Stimulated activated CD8-positive, alpha-beta memory T cell treated with anti-CD3 and anti-CD28 coated beads, Interleukin-4, amount 100 ng/mL, for 24 hours (primary cell): ENCODE data around the gene KRTAP4-7.
"Not testable (repeated sequence)": the region's sequence is repeated elsewhere in the genome, so short reads cannot be mapped to it uniquely, and the experiment has no call there.

Experiments used
- DNase-seq: peaks from one replicate; pipeline ENCODE4 v3.0.0-alpha.2; 2020; ENCODE audit warnings: low read depth

The KRTAP4-7 gene

GRCh38 chr17:41084100-41084856 lies at the start of gene KRTAP4-7:
Gene KRTAP4-7, plus strand, starts transcription at chr17:41084150. Its CDS starts 57 bp downstream, at chr17:41084207.
- DNase-seq: not testable (repeated sequence)

GRCh38 chr17:41034346-41034935 lies 49.5 kb upstream of the KRTAP4-7 start, which contains the start of gene KRTAP1-3:
Gene KRTAP1-3, minus strand, starts transcription at chr17:41034874. Its CDS starts 53 bp downstream, at chr17:41034821.
- DNase-seq: not testable (repeated sequence)

- DNase-seq: no peak
Measured at GRCh38 chr17:41037853-41038350, 46.0 kb upstream of the KRTAP4-7 start.

GRCh38 chr17:41040783-41041571 lies 43.0 kb upstream of the KRTAP4-7 start, which contains the start of gene KRTAP1-1:
Gene KRTAP1-1, minus strand, starts transcription at chr17:41041450. Its CDS starts 53 bp downstream, at chr17:41041397.
- not testable (repeated sequence) for DNase-seq

- DNase-seq: no peak
Measured at GRCh38 chr17:41042953-41043352, 41.0 kb upstream of the KRTAP4-7 start.

- not testable (repeated sequence) for DNase-seq
Measured at GRCh38 chr17:41046735-41047465, 37.0 kb upstream of the KRTAP4-7 start, which contains the start of gene KRTAP2-1. Gene KRTAP2-1, minus strand, starts transcription at chr17:41047316. Its CDS starts 49 bp downstream, at chr17:41047267.

GRCh38 chr17:41048441-41048840 lies 35.5 kb upstream of the KRTAP4-7 start:
- DNase-seq: no peak

- no peak for DNase-seq
Measured at GRCh38 chr17:41049110-41049509, 34.8 kb upstream of the KRTAP4-7 start.

GRCh38 chr17:41052566-41052965 lies 31.4 kb upstream of the KRTAP4-7 start:
- DNase-seq: no peak

- no peak for DNase-seq
Measured at GRCh38 chr17:41054025-41054424, 29.9 kb upstream of the KRTAP4-7 start.

GRCh38 chr17:41054556-41054955 lies 29.4 kb upstream of the KRTAP4-7 start:
- DNase-seq: not testable (repeated sequence)

GRCh38 chr17:41055130-41055529 lies 28.8 kb upstream of the KRTAP4-7 start, which contains the start of gene KRTAP2-2:
Gene KRTAP2-2, minus strand, starts transcription at chr17:41055230. Its CDS starts 19 bp downstream, at chr17:41055211.
- not testable (repeated sequence) for DNase-seq

- DNase-seq: no peak
Measured at GRCh38 chr17:41057547-41057946, 26.4 kb upstream of the KRTAP4-7 start.

GRCh38 chr17:41058741-41059140 lies 25.2 kb upstream of the KRTAP4-7 start:
- DNase-seq: no peak

- DNase-seq: not testable (repeated sequence)
Measured at GRCh38 chr17:41059276-41060051, 24.5 kb upstream of the KRTAP4-7 start.

- DNase-seq: no peak
Measured at GRCh38 chr17:41060052-41060604, 23.8 kb upstream of the KRTAP4-7 start, which contains the start of gene KRTAP2-3. Gene KRTAP2-3, minus strand, starts transcription at chr17:41060114. Its CDS starts 64 bp downstream, at chr17:41060050.

GRCh38 chr17:41061964-41062363 lies 22.0 kb upstream of the KRTAP4-7 start:
- DNase-seq: no peak

- DNase-seq: no peak
Measured at GRCh38 chr17:41063449-41063848, 20.5 kb upstream of the KRTAP4-7 start.

- no peak for DNase-seq
Measured at GRCh38 chr17:41064301-41064700, 19.6 kb upstream of the KRTAP4-7 start.
